CD4-positive, alpha-beta T cell treated with Interleukin-15 for 4 hours (primary cell): Measurements from ENCODE around the gene AMOTL1.
"Not testable (repeated sequence)": the region's sequence is repeated elsewhere in the genome, so short reads cannot be mapped to it uniquely, and the experiment has no call there.

Experiments used
- DNase-seq: peaks from one replicate; pipeline ENCODE4 v3.0.0-alpha.2; 2020; ENCODE audit warnings: low spot score

The AMOTL1 gene

GRCh38 chr11:94771390-94771789 is 3.2 kb downstream of the AMOTL1 start:
- no peak for DNase-seq

- no peak for DNase-seq
These were observed 3.8 kb downstream of the AMOTL1 start for GRCh38 chr11:94771951-94772350.

DNA sequence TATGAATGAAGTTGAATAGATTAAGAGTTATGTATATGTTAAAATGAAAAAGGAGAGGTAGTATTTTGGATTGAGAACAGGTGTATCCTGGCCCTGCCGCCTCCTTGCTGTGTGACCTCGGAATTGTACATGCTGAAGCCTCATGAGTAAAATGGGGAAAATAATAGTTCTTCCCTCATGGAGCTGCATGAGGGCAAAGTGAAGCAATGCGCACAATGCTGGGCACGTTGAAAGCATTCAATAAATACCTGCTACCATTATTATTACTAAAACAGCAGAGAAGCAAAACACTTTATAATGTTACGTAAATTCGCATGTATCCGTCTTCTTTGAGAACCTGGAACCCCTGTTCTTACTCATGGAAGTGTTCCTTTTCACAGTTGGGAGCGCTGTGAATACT is 5.7 kb downstream of the AMOTL1 start:
- DNase-seq, result no peak

GRCh38 chr11:94774345-94774744 is 6.2 kb downstream of the AMOTL1 start:
- no peak for DNase-seq

- DNase-seq, result no peak
These were observed 7.6 kb downstream of the AMOTL1 start for GRCh38 chr11:94775567-94776327.

DNA sequence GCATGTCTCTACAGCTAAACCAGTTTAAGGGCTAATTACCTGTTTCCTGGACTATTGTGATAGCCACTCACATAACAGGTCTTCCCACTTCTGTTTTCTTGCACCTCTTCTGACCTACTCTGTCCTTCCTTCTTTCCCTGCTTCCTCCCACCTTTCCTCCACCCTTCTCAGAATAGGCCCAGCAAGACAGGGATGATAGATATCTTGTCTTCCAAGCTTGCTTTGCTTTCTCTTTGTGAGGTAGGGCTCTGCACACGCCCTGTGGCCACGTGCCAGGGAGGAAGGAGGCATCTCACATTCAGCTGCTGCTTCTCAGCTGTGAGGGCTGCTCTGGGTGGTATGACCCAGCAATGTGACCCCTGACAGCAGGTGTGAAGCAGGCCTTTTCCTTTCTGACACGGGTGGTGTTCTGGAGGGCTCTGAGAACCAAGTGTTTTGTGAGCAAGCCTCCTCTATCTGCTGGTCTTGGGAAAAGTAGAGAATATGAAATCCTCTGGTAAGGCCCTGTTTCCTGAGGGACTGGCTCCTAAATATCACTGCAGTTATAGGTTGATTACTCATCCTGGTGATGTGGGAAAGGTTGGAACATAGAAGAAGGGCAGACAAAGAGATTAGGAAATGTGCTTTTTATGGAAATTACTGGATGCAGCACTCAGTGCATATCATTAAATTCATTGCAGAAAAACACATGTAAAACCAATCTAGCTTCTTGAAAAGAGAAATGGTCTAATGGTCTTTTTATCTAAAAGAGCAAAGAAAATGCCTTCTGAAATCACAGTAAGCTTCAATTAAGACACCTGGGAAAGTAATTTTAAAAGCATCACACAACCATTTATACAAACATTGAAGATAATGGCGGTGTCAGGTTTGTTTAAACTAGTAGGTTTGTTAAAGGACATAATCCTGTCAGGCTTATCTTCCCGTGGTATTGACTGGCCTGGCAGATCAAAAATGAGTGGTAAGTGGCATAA is 8.5 kb downstream of the AMOTL1 start:
- DNase-seq, result no peak

DNA sequence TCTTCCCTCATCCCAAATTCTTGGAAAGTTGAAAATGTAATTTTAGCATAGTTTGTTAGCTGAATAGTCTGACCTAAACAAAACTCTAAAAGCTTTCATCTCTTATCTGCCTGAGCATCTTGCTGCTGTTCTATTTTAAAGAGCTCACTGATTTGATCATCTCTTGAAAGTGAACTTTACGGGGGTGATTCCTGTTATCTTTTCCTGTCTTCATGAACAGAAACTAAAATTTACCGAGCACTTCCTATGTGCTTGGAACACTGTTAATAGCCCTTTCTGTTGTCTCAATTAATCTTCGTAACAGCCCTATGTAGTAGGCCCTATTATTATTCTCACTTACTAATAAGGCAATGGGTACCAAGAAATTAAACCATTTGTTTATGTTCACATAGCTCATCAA is 12.3 kb downstream of the AMOTL1 start:
- no peak for DNase-seq

DNA sequence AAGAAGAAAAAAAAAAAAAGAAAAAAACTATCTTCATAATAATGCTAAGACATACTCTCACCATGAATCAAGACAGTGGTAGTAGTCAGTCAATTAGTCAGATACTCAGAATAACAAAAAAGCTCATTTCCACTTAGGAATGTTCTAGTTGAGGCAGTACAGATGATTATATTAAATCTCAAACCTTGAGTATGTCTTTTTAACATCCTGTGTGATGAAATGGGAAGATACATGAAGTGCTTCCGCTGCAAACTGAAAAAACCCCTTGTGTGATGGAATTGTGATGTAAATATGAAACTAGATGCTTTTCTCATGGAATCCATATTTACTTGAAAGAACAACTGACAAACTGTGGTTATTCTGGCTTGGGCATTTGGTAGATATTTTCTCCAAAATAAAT is 13.7 kb downstream of the AMOTL1 start:
- DNase-seq, result no peak

GRCh38 chr11:94782446-94782845 is 14.3 kb downstream of the AMOTL1 start:
- no peak for DNase-seq

- DNase-seq, result no peak
These were observed 16.7 kb downstream of the AMOTL1 start for GRCh38 chr11:94784884-94785283.

DNA sequence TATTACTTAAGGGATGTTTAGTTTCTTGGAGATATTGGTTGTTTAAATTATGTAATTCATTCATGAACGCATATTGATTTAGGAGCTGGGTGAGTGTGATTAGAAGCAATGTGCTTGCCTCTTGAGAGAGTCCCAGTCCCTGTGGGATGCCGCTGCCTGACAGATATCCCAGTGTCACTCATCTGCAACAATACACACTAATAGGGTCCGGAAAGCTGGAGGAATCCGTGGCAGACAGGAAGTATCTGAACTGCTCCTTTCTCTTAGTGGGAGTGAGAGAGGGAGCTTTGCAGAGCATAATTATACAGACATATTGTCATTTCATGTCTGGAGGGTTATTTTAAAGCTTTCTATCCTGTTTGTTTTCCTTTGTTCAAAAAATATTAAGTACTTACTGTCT is 17.4 kb downstream of the AMOTL1 start:
- no peak for DNase-seq

DNA sequence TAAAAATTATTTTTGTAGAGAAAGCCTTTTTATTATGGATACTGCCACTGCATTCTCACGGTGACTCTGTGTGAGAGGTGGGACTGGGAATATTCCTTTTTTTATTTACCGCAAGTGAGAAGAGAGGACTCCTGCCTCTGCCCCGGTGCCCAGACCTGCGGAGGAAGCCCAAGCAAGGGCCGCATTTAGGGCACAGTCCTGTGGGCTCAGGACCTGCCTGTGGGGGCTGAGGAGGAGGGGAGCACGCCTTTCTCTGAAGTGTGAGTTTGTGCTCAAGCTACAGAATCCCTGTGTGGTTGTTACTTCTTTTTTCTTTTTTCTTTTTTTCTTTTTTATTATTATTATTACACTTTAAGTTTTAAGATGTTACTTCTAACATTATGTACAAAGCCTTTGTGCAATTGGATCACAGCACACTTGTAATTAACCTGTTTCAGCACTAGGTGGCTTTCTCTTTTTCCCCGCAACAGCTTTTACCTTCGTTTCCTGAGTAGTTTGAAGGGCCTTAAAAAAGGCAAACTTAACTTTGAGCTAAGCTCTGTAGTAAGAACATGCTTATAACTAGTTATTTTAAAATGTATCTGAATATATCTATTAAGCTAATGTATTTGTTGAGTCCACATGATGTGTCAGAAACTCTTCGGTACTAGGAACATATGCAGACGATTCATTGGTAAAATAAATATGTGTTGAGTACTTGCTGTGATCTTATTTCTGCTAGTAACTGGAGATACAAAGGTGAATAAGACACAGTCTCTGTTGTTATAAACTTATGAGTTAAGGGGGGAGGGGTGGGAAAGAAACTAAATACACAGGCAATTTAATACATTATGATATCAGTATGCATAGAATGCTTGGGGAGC is 18.3 kb downstream of the AMOTL1 start:
- peak; percentile 13 for DNase-seq

- no peak for DNase-seq
These were observed 19.6 kb downstream of the AMOTL1 start for GRCh38 chr11:94787801-94788200.

DNA sequence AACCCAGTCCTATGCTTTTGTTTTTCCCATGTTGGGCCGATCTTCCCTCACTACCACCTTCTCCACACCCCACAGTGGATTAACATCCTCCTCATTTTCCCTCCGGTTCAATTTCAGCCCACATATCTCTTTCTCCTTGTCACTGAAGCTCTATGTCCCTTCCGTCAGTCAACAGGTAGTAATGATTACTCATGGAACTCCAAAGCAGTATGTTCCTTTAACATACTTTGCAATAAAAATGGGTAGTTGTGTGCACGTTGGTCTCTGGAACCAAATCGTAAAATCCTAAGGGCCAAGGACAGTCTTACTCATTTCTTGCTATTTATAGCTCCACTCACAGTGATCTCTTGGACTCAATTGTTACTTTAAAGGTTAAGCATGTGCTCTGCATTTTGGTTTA is 20.2 kb downstream of the AMOTL1 start:
- no peak for DNase-seq

DNA sequence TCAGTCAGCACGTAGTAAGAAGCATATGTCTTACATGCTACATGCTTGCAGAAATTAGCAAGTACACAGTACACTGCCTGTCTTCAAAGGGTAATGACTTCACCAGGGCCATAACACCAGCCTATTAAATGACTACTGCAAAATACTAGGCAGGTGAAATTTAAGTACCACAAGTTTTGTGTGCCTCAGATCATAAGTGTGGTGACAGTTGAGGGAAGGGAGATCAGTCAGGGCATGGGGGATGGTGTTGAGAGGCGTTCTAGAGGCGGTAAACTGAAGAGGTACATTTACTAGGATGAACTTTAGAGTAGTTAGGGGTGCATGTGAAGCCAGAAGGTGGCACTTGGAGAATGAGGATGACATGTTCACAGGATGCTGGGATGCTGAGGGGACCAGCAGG is 22.0 kb downstream of the AMOTL1 start:
- no peak for DNase-seq

- DNase-seq, result no peak
These were observed 22.6 kb downstream of the AMOTL1 start for GRCh38 chr11:94790661-94791180.

- no peak for DNase-seq
These were observed 23.2 kb downstream of the AMOTL1 start for GRCh38 chr11:94791216-94791889.

GRCh38 chr11:94791942-94792341 is 23.8 kb downstream of the AMOTL1 start:
- not testable (repeated sequence) for DNase-seq

DNA sequence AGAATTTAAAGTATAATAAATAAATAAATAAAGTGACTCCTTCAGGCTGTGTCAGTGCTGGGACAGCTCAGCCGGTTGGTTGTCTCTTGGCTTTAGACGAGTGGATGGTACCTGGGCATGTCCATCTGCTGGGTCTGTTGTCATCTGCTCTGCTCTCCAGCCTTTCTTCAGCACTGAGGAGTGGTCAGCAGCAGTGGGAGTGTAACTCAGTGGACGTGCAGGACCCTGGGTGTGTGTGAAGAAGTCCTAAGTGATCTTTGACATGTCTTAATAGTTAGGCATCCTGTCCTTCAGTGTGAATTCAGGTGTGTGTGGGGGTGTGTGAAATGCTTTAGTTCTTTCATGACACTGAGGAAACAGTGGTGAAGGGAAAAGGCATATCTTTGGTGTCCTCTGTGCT is 24.3 kb downstream of the AMOTL1 start:
- DNase-seq, result no peak

DNA sequence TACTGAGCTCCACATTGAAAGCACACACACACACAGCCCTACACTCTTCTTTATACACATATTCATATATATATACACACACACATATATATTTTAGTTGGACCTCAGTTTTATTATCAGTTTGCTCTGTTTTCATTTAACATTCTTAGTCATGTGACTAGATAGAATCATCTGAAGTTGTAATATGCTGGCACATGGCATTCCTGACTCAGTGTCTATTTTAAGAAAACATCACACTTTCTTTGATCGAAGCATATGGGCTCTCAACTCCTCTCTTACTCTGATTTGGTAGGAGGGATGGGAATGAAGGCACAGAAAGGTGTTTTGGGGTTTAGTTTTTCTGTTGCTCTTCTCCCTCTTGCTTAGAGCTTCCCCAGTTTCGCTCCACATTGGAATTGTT is 24.8 kb downstream of the AMOTL1 start:
- no peak for DNase-seq

GRCh38 chr11:94793822-94794221 is 25.7 kb downstream of the AMOTL1 start:
- DNase-seq, result no peak
